ENCODE results near the gene DHRS13. TPM values are rescaled to one million over a fixed set of nuclear protein-coding genes. Genes with fewer than 3 reads are reported as not detected.
A peak's percentile ranks its signal among the peaks of the same experiment; 100 is the strongest.

The DHRS13 gene
- total RNA-seq, 2 experiments from 2014 or later, result 26.8 to 27.8 TPM

DNA sequence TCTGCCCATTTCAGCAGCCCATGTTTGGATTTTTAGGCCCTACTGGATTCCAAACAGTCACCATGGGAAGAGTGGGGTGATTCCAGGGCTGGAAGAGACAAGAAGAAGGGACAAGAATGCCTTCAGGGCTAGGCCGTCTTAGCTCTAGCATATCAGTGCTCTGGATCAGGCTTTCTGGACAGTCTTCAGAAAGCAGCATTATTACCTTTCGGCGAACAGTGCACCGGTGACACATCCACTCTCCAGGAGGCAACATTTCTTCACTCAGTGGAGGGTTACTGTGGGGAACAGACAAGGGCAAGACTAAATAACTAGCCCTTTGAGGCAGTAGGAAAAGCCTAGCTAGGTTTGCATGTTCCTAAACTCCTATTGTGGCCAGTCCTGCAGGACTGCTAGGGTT is 23.9 kb upstream of the DHRS13 start:
- DNase-seq, result no peak
- peak overlapping the region; percentile 92 for H3K27ac Mint-ChIP-seq
- no peak overlapping the region for H3K4me3 Mint-ChIP-seq
- POLR2A ChIA-PET, result no interaction called here
- peaks cover 9% of the 10 kb centered on the region for H3K9me3 Mint-ChIP-seq
- peaks cover 72% of the 10 kb centered on the region for H3K36me3 Mint-ChIP-seq (ENCODE audit: low read depth)
- H3K4me1 Mint-ChIP-seq, result peaks cover 63% of the 10 kb centered on the region
- CTCF ChIA-PET, result interaction anchor here (0.6 to 3.4 kb wide), 9 partner anchors 9 to 199 kb away, joined by 3 to 23 read pairs (median 4); partner anchors contain the start of gene NEK8
- no peaks in the 10 kb centered on the region for H3K27me3 Mint-ChIP-seq

GRCh38 chr17:28926366-28926765 is 23.5 kb upstream of the DHRS13 start:
- ChIA-PET CTCF (interaction anchor here (1.0 to 3.4 kb wide), 5 partner anchors 9 to 199 kb away, joined by 3 to 23 read pairs (median 4); partner anchors contain the start of gene NEK8), POLR2A (no interaction called here)
- peak overlapping the region; percentile 92 for H3K27ac Mint-ChIP-seq
- DNase-seq, result no peak
- peaks cover 72% of the 10 kb centered on the region for H3K36me3 Mint-ChIP-seq (ENCODE audit: low read depth)
- peaks cover 9% of the 10 kb centered on the region for H3K9me3 Mint-ChIP-seq
- peak overlapping the region; percentile 28 for H3K4me3 Mint-ChIP-seq
- H3K4me1 Mint-ChIP-seq, result peaks cover 62% of the 10 kb centered on the region
- no peaks in the 10 kb centered on the region for H3K27me3 Mint-ChIP-seq

- ChIA-PET CTCF (interaction anchor here (0.5 to 3.4 kb wide), 10 partner anchors 9 to 198 kb away, joined by 3 to 23 read pairs (median 4); partner anchors contain the start of gene NEK8), POLR2A (no interaction called here)
- Mint-ChIP-seq H3K27me3 (no peaks in the 10 kb centered on the region), H3K36me3 (ENCODE audit: low read depth) (peaks cover 76% of the 10 kb centered on the region), H3K9me3 (peaks cover 9% of the 10 kb centered on the region), H3K4me3 (peak overlapping the region; percentile 28), H3K4me1 (peaks cover 62% of the 10 kb centered on the region), H3K27ac (peak overlapping the region; percentile 92)
- DNase-seq, result peak; percentile 70
Measured at GRCh38 chr17:28925912-28926365, 23.1 kb upstream of the DHRS13 start.

DNA sequence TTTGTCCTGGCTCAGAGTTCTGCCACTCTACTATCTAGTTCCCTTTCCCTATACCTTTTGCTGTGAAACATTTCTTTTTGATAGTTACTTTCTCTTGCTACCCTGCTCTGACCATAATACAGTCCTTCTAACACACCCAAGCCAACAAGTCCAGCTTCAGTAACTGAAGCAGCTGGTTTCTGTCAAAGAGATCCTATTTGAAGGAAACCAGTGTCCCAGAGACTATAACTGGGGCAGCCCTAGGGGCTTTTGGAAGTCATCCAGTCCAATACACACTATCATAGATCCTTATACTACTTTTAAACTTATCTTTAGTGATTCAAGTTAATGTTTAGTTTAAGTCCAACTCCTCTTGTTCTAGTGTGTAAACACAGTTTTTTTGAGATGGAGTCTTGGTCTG is 17.3 kb upstream of the DHRS13 start:
- POLR2A ChIA-PET, result no interaction called here
- CTCF ChIA-PET, result interaction anchor here (1.0 kb wide), 1 partner anchor 9 kb away, joined by 3 read pairs; no protein-coding TSS in a partner anchor
- DNase-seq, result no peak
- Mint-ChIP-seq H3K27ac (peak overlapping the region; percentile 44), H3K4me3 (no peak overlapping the region), H3K27me3 (no peaks in the 10 kb centered on the region), H3K4me1 (peaks cover 24% of the 10 kb centered on the region), H3K36me3 (ENCODE audit: low read depth) (peaks cover 77% of the 10 kb centered on the region), H3K9me3 (no peaks in the 10 kb centered on the region)

GRCh38 chr17:28918295-28918694 is 15.4 kb upstream of the DHRS13 start:
- H3K27me3 Mint-ChIP-seq, result no peaks in the 10 kb centered on the region

GRCh38 chr17:28917465-28917864 is 14.6 kb upstream of the DHRS13 start:
- H3K27ac Mint-ChIP-seq, result peak overlapping the region; percentile 5
- no peak for DNase-seq
- ChIA-PET POLR2A (no interaction called here), CTCF (interaction anchor here (1.1 to 4.5 kb wide), 9 partner anchors 9 to 190 kb away, joined by 3 to 24 read pairs (median 4); partner anchors contain the start of genes DHRS13 and TLCD1)
- no peaks in the 10 kb centered on the region for H3K9me3 Mint-ChIP-seq
- peaks cover 79% of the 10 kb centered on the region for H3K36me3 Mint-ChIP-seq (ENCODE audit: low read depth)
- H3K4me3 Mint-ChIP-seq, result no peak overlapping the region
- H3K27me3 Mint-ChIP-seq, result no peaks in the 10 kb centered on the region
- peaks cover 5% of the 10 kb centered on the region for H3K4me1 Mint-ChIP-seq

More at GRCh38 chr17:28918295-28918694, 15.4 kb upstream of the DHRS13 start:
- H3K36me3 Mint-ChIP-seq (ENCODE audit: low read depth), result peaks cover 77% of the 10 kb centered on the region
- H3K27ac Mint-ChIP-seq, result no peak overlapping the region
- CTCF ChIA-PET, result interaction anchor here (1.1 to 4.5 kb wide), 6 partner anchors 9 to 37 kb away, joined by 3 to 24 read pairs (median 5); partner anchors contain the start of gene DHRS13
- peaks cover 7% of the 10 kb centered on the region for H3K4me1 Mint-ChIP-seq
- H3K4me3 Mint-ChIP-seq, result no peak overlapping the region
- POLR2A ChIA-PET, result no interaction called here
- DNase-seq, result no peak
- no peaks in the 10 kb centered on the region for H3K9me3 Mint-ChIP-seq

DNA sequence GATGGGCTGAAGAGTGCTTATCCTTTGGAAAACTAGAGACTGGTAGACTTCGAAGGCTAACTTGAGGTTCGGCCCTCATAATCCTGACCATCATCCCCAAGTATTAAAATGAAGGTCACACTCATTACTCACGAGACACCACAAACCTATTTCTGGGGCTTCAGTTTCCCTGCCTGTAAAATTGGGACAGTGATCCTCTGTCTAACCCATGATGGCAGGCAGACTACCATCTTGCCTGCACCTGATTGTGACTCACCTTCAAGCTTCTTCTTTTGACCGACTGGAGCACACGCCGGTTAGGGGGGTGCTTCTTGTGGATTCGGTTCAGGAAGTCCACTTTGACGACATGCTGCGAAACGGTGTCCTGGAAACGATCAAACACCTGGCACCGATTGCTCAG is 14.2 kb upstream of the DHRS13 start:
- ChIA-PET CTCF (interaction anchor here (1.0 to 4.5 kb wide), 7 partner anchors 9 to 190 kb away, joined by 3 to 24 read pairs (median 5); partner anchors contain the start of genes DHRS13 and TLCD1), POLR2A (no interaction called here)
- Mint-ChIP-seq H3K4me3 (no peak overlapping the region), H3K36me3 (ENCODE audit: low read depth) (peaks cover 81% of the 10 kb centered on the region), H3K9me3 (no peaks in the 10 kb centered on the region), H3K27me3 (no peaks in the 10 kb centered on the region), H3K4me1 (peaks cover 5% of the 10 kb centered on the region), H3K27ac (no peak overlapping the region)
- no peak for DNase-seq

GRCh38 chr17:28916302-28916934 is 13.5 kb upstream of the DHRS13 start:
- H3K4me3 Mint-ChIP-seq, result no peak overlapping the region
- DNase-seq, result peak; percentile 49
- peaks cover 79% of the 10 kb centered on the region for H3K36me3 Mint-ChIP-seq (ENCODE audit: low read depth)
- H3K27me3 Mint-ChIP-seq, result no peaks in the 10 kb centered on the region
- no peak overlapping the region for H3K27ac Mint-ChIP-seq
- H3K4me1 Mint-ChIP-seq, result peaks cover 5% of the 10 kb centered on the region
- ChIA-PET CTCF (interaction anchor here (0.6 to 4.5 kb wide), 9 partner anchors 9 to 206 kb away, joined by 3 to 24 read pairs (median 4); partner anchors contain the start of genes DHRS13 and TLCD1), POLR2A (no interaction called here)
- no peaks in the 10 kb centered on the region for H3K9me3 Mint-ChIP-seq

- Mint-ChIP-seq H3K9me3 (no peaks in the 10 kb centered on the region), H3K4me1 (peaks cover 5% of the 10 kb centered on the region), H3K4me3 (no peak overlapping the region), H3K27me3 (no peaks in the 10 kb centered on the region), H3K27ac (no peak overlapping the region), H3K36me3 (ENCODE audit: low read depth) (peaks cover 79% of the 10 kb centered on the region)
- POLR2A ChIA-PET, result no interaction called here
- CTCF ChIA-PET, result interaction anchor here (1.1 to 3.0 kb wide), 3 partner anchors 11 to 185 kb away, joined by 4 to 15 read pairs (median 14); partner anchors contain the start of genes DHRS13, FLOT2, NEK8 and TLCD1
- no peak for DNase-seq
Measured at GRCh38 chr17:28912938-28913333, 10.1 kb upstream of the DHRS13 start.

DNA sequence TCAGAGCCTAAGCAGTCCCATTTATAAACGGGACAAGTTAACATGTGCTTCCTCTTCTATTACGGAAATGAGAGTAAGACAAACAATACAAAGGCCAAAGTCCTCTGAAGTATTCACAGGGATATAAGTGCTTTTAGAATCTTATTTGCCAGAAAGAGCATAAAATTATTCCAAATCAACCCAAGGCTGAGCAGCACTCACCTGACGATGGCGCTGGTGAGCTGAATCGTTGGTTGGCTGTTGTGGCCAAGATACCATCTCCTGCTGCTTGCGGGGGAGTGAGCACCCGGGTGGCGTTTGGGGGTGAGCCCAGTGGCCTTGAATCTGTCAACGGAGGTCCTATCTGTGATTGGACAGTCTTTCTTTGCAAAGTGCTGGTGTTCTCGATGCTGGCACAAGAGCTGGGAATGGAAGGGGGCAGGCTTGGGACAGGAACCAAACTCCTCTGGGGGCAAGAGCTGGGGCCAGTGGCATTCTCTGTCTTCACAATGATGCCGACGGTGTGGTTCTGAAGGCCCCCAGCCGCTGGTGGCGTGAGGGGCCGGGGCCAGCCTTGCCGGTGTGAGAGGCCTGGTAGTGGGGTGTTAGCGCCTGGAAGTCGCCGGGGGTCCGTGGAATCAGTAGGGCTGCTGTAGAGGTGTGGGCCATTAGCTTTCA is 9.5 kb upstream of the DHRS13 start:
- DNase-seq, result no peak
- POLR2A ChIA-PET, result no interaction called here
- H3K27ac Mint-ChIP-seq, result no peak overlapping the region
- no peaks in the 10 kb centered on the region for H3K9me3 Mint-ChIP-seq
- peaks cover 5% of the 10 kb centered on the region for H3K4me1 Mint-ChIP-seq
- peaks cover 79% of the 10 kb centered on the region for H3K36me3 Mint-ChIP-seq (ENCODE audit: low read depth)
- CTCF ChIA-PET, result interaction anchor here (1.1 to 3.0 kb wide), 3 partner anchors 10 to 185 kb away, joined by 4 to 15 read pairs (median 14); partner anchors contain the start of genes DHRS13, FLOT2, NEK8 and TLCD1
- no peak overlapping the region for H3K4me3 Mint-ChIP-seq
- H3K27me3 Mint-ChIP-seq, result no peaks in the 10 kb centered on the region

GRCh38 chr17:28911411-28912045 is 8.6 kb upstream of the DHRS13 start:
- Mint-ChIP-seq H3K4me1 (peaks cover 5% of the 10 kb centered on the region), H3K4me3 (no peak overlapping the region), H3K9me3 (no peaks in the 10 kb centered on the region), H3K36me3 (ENCODE audit: low read depth) (peaks cover 77% of the 10 kb centered on the region), H3K27ac (no peak overlapping the region), H3K27me3 (no peaks in the 10 kb centered on the region)
- no peak for DNase-seq
- POLR2A ChIA-PET, result no interaction called here
- CTCF ChIA-PET, result interaction anchor here (0.7 to 3.0 kb wide), 8 partner anchors 9 to 259 kb away, joined by 3 to 15 read pairs (median 4); partner anchors contain the start of genes DHRS13, FLOT2, NEK8 and TLCD1

GRCh38 chr17:28910534-28910933 is 7.7 kb upstream of the DHRS13 start:
- CTCF ChIA-PET, result interaction anchor here (0.7 to 1.9 kb wide), 9 partner anchors 9 to 258 kb away, joined by 3 to 8 read pairs (median 3); no protein-coding TSS in a partner anchor
- Mint-ChIP-seq H3K36me3 (ENCODE audit: low read depth) (peaks cover 71% of the 10 kb centered on the region), H3K4me1 (peaks cover 2% of the 10 kb centered on the region), H3K27ac (no peak overlapping the region), H3K4me3 (no peak overlapping the region), H3K27me3 (no peaks in the 10 kb centered on the region), H3K9me3 (no peaks in the 10 kb centered on the region)
- POLR2A ChIA-PET, result no interaction called here
- no peak for DNase-seq
